Neural progenitor cell (in vitro differentiated cells): Measurements from ENCODE around the gene TENM3.

Experiments
- CTCF ChIP-seq: fragments of 200-600 bp; sonication (generic); IDR thresholded peaks from 2 replicates; pipeline ENCODE4 v1.5.1; 2017; ENCODE audit warnings: antibody characterized with exemption, mild to moderate bottlenecking
- EZH2 ChIP-seq: fragments of 200-600 bp; sonication (generic); IDR thresholded peaks from 2 replicates; pipeline ENCODE4 v1.6.1; 2017; ENCODE audit warnings: antibody characterized with exemption, mild to moderate bottlenecking, moderate library complexity

DNA sequence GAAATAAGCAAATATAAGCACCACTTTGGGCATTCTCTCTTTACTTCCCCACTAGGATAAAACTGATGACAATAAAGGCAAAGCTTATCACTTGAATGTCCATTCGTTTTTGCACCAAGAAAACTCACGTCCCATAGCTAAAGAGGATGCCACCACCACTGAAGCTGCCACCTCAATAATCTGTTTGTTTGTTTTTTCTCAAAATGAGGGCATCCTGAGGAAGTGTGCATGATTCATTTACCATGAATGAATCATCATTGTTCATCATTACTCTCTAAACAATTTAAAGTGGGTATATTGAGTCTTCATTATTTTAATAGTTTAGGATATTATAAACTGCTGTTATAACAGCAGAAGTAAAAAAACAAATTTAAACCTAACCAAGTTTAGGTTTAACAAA lies 505.7 kb downstream of the TENM3 start:
- TF ChIP-seq CTCF = no peak
- TF ChIP-seq EZH2 = no peak
